ENCODE results near the gene TMEM245.
"Not testable (repeated sequence)": the region's sequence is repeated elsewhere in the genome, so short reads cannot be mapped to it uniquely, and the experiment has no call there.

TMEM245 gene

DNA sequence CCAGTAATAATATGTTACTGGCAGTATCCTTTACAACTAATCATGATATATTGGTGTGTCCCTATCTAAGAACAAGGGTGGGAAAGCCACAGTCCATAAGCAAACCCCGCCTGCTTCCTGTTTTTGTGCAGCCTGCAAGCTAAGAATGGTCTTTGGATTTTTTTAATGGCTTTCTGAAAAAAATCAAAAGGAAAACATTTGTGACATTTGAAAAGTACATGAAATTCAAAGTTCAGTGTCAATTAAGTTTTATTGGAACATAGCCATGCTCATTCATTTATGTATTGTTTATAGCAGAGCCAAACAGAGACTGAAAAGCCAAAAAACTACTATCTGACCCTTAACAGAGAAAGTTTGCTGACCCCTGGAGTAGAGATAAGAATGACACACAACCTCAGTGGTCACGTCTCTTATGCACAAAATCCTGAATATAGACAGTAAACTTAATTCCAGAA, 12.8 kb upstream of the TMEM245 start:
- no peak for DNase-seq (ENCODE audit: low spot score)

GRCh38 chr9:109129470-109130197, 9.9 kb upstream of the TMEM245 start:
- no peak for DNase-seq (ENCODE audit: low spot score)

- not testable (repeated sequence) for DNase-seq (ENCODE audit: low spot score)
Measured at GRCh38 chr9:109126671-109127070, 6.9 kb upstream of the TMEM245 start.

DNA sequence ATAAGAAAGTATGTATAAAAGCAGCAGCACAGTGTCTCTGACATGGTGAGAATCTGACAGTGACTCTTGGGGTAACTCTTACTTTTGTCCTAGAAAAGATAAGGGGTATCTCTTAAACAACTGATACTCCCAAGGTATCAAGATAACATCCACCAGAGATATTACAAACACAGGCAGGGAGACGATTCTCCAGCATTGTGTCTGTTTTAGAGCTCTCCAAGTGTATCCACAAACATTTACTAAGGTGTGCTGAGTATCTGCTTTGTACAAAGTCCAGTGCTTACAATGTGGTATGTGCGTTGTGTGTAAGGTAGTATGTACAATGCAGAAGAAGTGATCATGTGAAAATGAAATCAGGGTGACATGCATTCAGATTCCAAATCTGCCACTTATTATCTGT, 4.4 kb upstream of the TMEM245 start:
- no peak for DNase-seq (ENCODE audit: low spot score)

DNA sequence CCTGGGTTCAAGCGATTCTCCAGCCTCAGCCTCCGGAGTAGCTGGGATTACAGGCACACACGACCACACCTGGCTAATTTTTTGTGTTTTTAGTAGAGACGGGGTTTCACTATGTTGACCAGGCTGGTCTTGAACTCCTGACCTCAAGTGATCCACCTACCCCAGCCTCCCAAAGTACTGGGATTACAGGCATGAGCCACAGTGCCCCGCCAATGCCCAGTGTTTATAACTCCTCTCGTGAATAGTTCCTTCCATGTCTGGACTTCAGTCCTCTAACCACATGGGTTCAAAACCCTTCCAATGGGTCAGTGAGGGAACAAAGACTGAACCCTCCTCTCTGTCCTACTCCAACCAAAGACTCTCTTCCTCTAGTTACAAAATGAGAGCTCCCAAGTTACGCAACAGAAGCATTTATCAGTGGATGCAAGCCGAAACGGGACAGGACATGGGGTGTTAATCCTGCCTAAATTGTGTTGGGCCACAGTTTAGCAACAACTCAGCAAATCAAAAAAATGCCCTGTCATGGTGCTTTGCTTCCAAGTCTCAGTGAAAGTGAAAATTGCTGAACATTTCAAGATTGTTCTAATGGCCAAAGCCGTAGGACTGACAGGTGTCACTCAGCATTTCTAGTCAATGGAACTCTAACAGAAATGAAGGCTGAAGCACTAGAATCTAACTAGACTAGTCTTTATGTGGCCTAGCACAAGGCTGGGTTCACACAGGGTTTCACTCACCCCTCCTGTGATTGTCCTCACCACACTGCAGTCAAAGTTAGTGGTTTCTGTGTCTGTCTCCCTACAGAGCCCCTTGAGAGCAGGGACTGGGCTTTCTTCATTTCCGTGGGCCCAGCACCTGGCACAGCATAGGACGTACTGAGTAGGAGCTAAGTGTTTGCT, 3.2 kb upstream of the TMEM245 start:
- no peak for DNase-seq (ENCODE audit: low spot score)

- DNase-seq (ENCODE audit: low spot score), result no peak
Measured at GRCh38 chr9:109121232-109121796, 1.6 kb upstream of the TMEM245 start.

DNA sequence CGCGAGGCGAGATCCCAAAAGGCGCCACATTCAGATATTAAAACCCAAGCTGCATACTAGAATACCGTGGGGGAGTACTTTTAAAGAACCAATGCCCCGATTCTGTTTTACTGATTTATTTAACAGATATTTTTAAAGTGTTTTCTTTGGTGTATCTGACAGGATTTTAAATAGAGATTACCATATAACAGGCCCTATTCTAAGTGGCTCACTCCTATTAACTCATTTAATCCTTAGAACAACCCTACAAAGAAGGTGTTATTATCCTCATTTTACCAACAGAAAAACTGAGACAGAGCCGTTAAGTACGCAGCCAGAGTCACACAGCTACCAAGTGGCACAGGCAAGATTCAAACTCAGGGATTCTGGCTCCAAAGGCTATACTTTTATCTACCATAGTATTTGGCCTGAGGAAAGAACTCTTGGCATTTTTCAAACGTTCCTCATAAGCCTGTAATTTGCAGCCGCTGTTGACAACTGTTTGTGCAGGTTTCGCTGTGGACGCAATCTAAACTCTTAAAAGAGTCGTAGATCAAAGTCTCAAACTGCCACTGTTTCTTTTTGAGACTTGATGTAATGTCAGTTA, 550 bp upstream of the TMEM245 start:
- DNase-seq (ENCODE audit: low spot score), result no peak

- peak; percentile 9 for DNase-seq (ENCODE audit: low spot score)
Measured at GRCh38 chr9:109118808-109119438, 824 bp downstream of the TMEM245 start.

- peak; percentile 60 for DNase-seq (ENCODE audit: low spot score)
Measured at GRCh38 chr9:109117856-109118807, 1.6 kb downstream of the TMEM245 start.

- no peak for DNase-seq (ENCODE audit: low spot score)
Measured at GRCh38 chr9:109115931-109116526, 3.7 kb downstream of the TMEM245 start.

DNA sequence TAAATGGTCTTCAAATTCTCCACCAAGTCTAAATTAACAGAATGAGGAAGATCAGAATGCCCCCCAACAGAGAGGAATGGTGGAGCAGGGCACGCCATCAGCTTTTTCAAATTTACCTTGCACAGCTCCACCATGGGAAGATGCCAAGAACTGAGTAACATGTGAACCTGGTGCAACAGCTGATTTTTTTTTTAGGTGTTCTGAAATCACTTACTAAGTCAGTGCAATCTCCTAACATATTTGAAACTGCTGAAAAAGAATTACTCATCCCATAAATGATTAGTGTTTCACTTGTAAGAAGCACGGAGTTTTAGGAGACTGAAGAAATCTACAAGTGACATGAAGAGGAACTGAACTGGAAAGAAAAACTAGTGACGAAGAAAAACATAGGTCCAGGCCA, 5.1 kb downstream of the TMEM245 start:
- no peak for DNase-seq (ENCODE audit: low spot score)

DNA sequence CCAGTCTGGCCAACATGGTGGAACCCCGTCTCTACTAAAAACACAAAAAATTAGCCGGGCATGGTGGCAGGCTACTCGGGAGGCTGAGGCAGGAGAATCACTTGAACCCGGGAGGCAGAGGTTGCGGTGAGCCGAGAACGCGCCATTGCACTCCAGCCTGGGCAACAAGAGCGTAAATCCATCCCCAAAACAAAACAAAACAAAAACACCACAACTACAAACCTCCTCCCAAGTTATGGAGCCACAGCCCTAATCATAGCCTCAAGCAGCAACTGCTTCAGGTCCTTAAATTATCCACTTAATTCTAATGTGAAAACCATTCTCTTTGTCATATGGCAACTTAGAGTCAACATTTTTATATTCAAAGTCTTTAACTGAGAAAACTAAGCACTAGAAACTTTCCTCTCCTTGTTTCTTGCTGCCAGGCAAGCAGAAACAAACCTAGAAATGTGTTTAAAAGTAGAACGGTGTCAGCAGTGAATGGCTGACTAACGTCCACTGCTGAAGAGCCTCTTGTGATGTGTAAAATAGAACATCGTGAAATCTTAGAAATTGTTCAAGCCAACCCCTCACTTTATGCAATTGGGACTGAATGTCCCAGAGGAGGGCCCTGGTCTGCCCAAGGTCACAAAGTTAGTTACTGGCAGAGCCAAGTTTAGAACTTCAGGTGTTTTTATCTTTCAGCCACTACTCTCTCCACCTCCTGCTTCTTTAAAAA, 5.7 kb downstream of the TMEM245 start:
- no peak for DNase-seq (ENCODE audit: low spot score)

DNA sequence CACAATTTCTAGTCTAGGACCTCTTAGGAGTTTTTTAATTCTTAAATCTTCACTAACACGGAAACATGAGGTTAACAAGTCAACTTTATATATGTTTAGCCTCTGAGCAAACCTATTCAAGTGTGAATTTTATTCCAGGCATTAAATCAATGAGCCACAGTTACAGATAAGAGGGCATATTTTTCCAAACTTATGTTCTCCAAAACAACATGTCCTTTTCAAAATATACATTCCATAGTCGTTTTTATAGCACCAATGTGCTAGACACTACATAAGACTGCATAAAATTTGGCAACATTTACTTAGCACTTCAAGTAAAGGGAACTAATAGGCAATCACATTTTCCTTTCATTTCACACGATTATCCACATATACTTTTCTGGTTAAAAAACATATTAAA, 6.5 kb downstream of the TMEM245 start:
- DNase-seq (ENCODE audit: low spot score), result no peak

DNA sequence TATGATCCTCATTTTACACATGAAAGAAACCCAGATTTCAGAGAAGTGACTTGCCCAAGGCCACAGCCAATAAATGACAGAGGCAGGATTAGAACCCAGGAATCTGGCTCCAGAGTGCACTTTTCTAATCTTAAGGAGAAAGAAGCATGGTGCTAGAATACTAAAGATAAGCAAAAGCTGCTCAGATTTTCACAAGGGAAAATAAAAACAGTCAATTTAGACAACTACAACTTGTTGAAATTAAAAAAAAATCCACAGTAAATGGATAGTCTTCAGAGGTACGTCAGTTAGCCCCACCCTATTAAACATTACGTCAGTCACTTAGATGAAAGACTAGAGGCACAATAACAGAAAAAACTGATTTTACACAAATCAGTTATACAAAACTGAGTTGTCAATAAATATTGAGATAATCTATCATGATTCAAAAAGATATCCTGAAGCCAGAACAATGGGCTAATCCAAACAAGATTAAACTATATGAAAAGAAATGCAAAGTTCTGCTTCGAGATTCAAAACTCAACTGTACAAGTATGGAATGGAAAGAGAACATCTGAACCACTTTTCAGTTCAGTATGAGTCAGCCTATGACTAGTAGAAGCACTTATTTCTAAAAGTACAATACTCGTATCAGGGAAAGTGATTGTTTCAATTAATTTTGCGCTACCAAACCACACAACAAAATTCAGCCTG, 9.3 kb downstream of the TMEM245 start:
- DNase-seq (ENCODE audit: low spot score), result no peak

- DNase-seq (ENCODE audit: low spot score), result no peak
Measured at GRCh38 chr9:109109967-109110328, 9.8 kb downstream of the TMEM245 start.

DNA sequence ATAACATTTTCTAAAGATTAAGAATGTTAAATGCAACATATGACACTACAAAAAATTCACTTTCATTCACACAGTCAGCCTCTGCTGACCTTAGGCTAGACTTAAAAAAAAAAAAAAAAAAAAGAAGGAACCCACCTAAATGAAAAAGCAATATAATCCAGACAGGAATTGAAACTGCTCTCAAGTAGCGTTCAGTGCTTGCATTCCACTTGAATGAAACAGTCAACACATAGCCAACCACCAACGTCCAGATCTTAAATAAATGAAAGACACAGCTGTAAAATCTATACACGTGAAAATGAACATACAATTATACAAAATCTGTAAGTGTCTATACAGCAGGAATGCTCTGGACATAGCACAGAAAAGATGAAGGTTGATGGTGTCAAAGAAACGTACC, 11.4 kb downstream of the TMEM245 start:
- no peak for DNase-seq (ENCODE audit: low spot score)

GRCh38 chr9:109107402-109108240, 12.1 kb downstream of the TMEM245 start:
- peak; percentile 50 for DNase-seq (ENCODE audit: low spot score)

- no peak for DNase-seq (ENCODE audit: low spot score)
Measured at GRCh38 chr9:109101810-109102209, 17.9 kb downstream of the TMEM245 start.

Measured in AG08396 (cell line).